Neuronal stem cell (in vitro differentiated cells): Measurements from ENCODE around the gene HOXA7.

Experiments
- DNase-seq: peaks from one replicate; pipeline ENCODE4 v3.0.0-alpha.2; 2013; ENCODE audit warnings: low spot score
- H2AFZ ChIP-seq: one replicate; pipeline ENCODE4 v1.6.1; 2013; ENCODE audit warnings: mild to moderate bottlenecking, low read length, inconsistent platforms
- H2AK5ac ChIP-seq: 2 replicates; pipeline ENCODE4 v1.6.1; 2013; ENCODE audit warnings: low read depth, mild to moderate bottlenecking, inconsistent platforms, low read length, moderate library complexity, mixed read lengths
- H2BK120ac ChIP-seq: 2 replicates; pipeline ENCODE4 v1.6.1; 2013; ENCODE audit warnings: low read depth, mild to moderate bottlenecking, inconsistent platforms, low read length, moderate library complexity, mixed read lengths
- H2BK12ac ChIP-seq: one replicate; pipeline ENCODE4 v1.6.1; 2013; ENCODE audit warnings: low read length, inconsistent platforms
- H2BK15ac ChIP-seq: 2 replicates; pipeline ENCODE4 v1.6.1; 2013; ENCODE audit warnings: mild to moderate bottlenecking, low read length, inconsistent platforms, mixed read lengths
- H2BK5ac ChIP-seq: one replicate; pipeline ENCODE4 v1.6.1; 2013; ENCODE audit warnings: inconsistent platforms, mild to moderate bottlenecking, low read length, moderate library complexity
- H3K14ac ChIP-seq: one replicate; pipeline ENCODE4 v1.6.1; 2013; ENCODE audit warnings: low read length, inconsistent platforms
- H3K18ac ChIP-seq: 2 replicates; pipeline ENCODE4 v1.6.1; 2013; ENCODE audit warnings: low read length, inconsistent platforms
- H3K23ac ChIP-seq: 2 replicates; pipeline ENCODE4 v1.6.1; 2013; ENCODE audit warnings: low read depth, mild to moderate bottlenecking, mixed read lengths, low read length, inconsistent platforms; ENCODE audit not compliant: poor library complexity
- H3K27ac ChIP-seq: replicated peaks from 3 replicates; pipeline ENCODE4 v1.5.1; 2013; ENCODE audit warnings: low read length, inconsistent platforms
- H3K27me3 ChIP-seq, 3 experiments: 2 replicates each; pipeline ENCODE4 v1.6.1; 2013; ENCODE audit warnings: low read length in 3 of 3, mild to moderate bottlenecking in 2 of 3, inconsistent platforms in 1 of 3, low read depth in 1 of 3, mixed read lengths in 1 of 3, moderate library complexity in 1 of 3; ENCODE audit not compliant: control insufficient read depth in 3 of 3, insufficient read depth in 3 of 3
- H3K36me3 ChIP-seq, 2 donors: replicated peaks in 1 of 2; 2 replicates each; pipeline ENCODE4 v1.6.1; 2013; ENCODE audit warnings: low read length in 2 of 2; ENCODE audit not compliant: control insufficient read depth in 2 of 2, insufficient read depth in 2 of 2
- H3K4ac ChIP-seq: 2 replicates; pipeline ENCODE4 v1.6.1; 2013; ENCODE audit warnings: inconsistent platforms, mild to moderate bottlenecking, low read length, moderate library complexity
- H3K4me1 ChIP-seq, 2 donors: 1 replicate in 1 of 2; 2 replicates in 1 of 2; pipeline ENCODE4 v1.6.1; 2013; ENCODE audit warnings: low read length in 2 of 2, low read depth in 1 of 2; ENCODE audit not compliant: control insufficient read depth in 2 of 2, insufficient read depth in 1 of 2
- H3K4me2 ChIP-seq: one replicate; pipeline ENCODE4 v1.6.1; 2013; ENCODE audit warnings: mild to moderate bottlenecking, low read length, inconsistent platforms; ENCODE audit not compliant: insufficient read depth, poor library complexity, severe bottlenecking
- H3K4me3 ChIP-seq, 2 donors: 2 replicates each; pipeline ENCODE4 v1.5.1; 2013; ENCODE audit warnings: low read length in 2 of 2, mild to moderate bottlenecking in 2 of 2, inconsistent platforms in 1 of 2, moderate library complexity in 1 of 2
- H3K79me1 ChIP-seq: one replicate; pipeline ENCODE4 v1.6.1; 2013; ENCODE audit warnings: low read depth, mild to moderate bottlenecking, inconsistent platforms, low read length, moderate library complexity
- H3K9ac ChIP-seq: one replicate; pipeline ENCODE4 v1.6.1; 2013; ENCODE audit warnings: mild to moderate bottlenecking, low read depth, low read length, inconsistent platforms; ENCODE audit not compliant: poor library complexity
- H3K9me3 ChIP-seq, 2 donors: replicated peaks in 1 of 2; 2 replicates each; pipeline versions ENCODE3 to v1.6.1; 2013; ENCODE audit warnings: low read length in 2 of 2, mild to moderate bottlenecking in 2 of 2, inconsistent platforms in 1 of 2, low read depth in 1 of 2, mixed read lengths in 1 of 2, moderate library complexity in 1 of 2; ENCODE audit not compliant: control insufficient read depth in 2 of 2, insufficient read depth in 1 of 2
- H4K8ac ChIP-seq: one replicate; pipeline ENCODE4 v1.6.1; 2013; ENCODE audit warnings: low read depth, mild to moderate bottlenecking, inconsistent platforms, low read length, moderate library complexity
- H4K91ac ChIP-seq: one replicate; pipeline ENCODE4 v1.6.1; 2013; ENCODE audit warnings: low read length, low read depth, mild to moderate bottlenecking, inconsistent platforms; ENCODE audit not compliant: poor library complexity
- WGBS, 2 donors: extraction: QIAGEN DNeasy Blood & Tissue Kit; methylation state at CpG; one replicate each; pipeline ENCODE4 v1.1.7; 2013; ENCODE audit warnings: missing lambda C conversion rate in 2 of 2, mixed read lengths in 1 of 2; ENCODE audit not compliant: insufficient read length in 2 of 2, insufficient replicate concordance in 1 of 2; ENCODE audit errors: extremely low coverage in 2 of 2; 5-methylcytosine and 5-hydroxymethylcytosine counted together

HOXA7 gene

GRCh38 chr7:27108390-27109127, 47.9 kb downstream of the HOXA7 start:
- no peak overlapping the region for H3K18ac ChIP-seq
- peaks cover 65 to 99% (median 92%) of the 10 kb centered on the region in 3 experiments for H3K27me3 ChIP-seq
- H2BK15ac ChIP-seq = no peak overlapping the region
- H2BK5ac ChIP-seq = no peak overlapping the region
- no peak overlapping the region for H3K14ac ChIP-seq
- no peak overlapping the region for H3K4me3 ChIP-seq
- H3K27ac ChIP-seq = no peak overlapping the region
- H3K9ac ChIP-seq = peak overlapping the region; percentile 34
- peaks cover 2 to 3% of the 10 kb centered on the region in 2 donors for H3K9me3 ChIP-seq
- H4K8ac ChIP-seq = no peak overlapping the region
- no peak overlapping the region for H3K4ac ChIP-seq
- H2BK120ac ChIP-seq = no peak overlapping the region
- no peak for DNase-seq
- no peak overlapping the region for H3K23ac ChIP-seq
- H2AFZ ChIP-seq = no peak overlapping the region
- WGBS, 2 donors = no CpG with 5 or more reads among the region's 41 CpGs
- H3K36me3 ChIP-seq = no peaks in the 10 kb centered on the region
- no peak overlapping the region for H2BK12ac ChIP-seq
- no peaks in the 10 kb centered on the region for H3K79me1 ChIP-seq
- no peak overlapping the region for H4K91ac ChIP-seq
- H2AK5ac ChIP-seq = no peak overlapping the region
- no peak overlapping the region for H3K4me2 ChIP-seq
- H3K4me1 ChIP-seq = no peaks in the 10 kb centered on the region

DNA sequence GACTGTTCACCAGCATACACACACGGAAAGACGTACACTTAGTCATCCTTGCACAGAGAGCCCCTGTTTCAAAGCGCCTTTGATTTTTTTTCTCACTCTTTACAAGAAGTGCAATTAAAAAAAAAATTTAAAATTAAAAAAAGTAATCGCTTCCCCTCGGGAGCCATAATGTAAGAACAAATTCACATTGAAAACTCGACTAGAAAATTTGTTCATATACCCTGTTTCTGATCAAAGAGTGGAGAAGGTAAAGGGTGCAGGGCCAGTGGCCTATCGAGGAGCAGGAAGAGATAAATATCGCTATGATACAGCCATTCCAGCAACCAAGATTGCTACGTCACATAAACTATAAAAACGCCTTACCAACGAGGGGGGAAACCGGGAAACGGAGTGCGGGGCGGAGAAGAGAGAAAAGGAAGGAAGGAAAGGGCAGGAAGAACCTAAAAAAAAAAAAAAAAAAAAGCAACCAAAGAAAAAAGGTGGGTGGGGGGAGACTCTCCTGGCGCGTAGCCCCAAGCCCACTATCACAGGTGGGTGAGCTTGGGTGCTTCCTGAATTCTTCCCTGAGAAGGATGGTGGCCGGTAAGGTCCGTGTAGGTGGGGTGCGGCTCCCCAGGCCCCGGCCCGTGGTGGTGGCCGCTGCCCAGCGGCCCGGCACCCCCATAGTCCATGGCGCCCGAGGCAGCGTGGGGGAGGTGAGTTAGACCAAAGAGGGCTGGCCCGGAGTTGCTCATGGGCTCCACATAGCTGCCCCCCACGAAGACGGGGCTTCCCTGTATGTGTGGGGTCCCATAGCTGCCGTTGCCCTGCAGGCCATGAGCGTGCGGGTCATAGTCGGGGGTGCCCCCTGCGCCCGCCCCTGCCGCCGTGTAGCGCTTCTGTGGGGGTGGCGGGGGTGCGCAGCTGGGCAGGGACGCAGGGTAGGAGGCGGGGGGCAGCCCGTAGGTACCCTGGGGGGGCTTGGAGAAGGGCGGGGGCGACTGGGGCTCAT, 48.8 kb downstream of the HOXA7 start:
- H3K23ac ChIP-seq = peak overlapping the region; percentile 74
- H4K91ac ChIP-seq = no peak overlapping the region
- no peak overlapping the region for H2AK5ac ChIP-seq
- no peaks in the 10 kb centered on the region for H3K36me3 ChIP-seq
- no peak overlapping the region for H3K4me2 ChIP-seq
- H3K18ac ChIP-seq = no peak overlapping the region
- no peaks in the 10 kb centered on the region for H3K79me1 ChIP-seq
- no peak overlapping the region for H3K27ac ChIP-seq
- H3K9ac ChIP-seq = peak overlapping the region; percentile 34
- H3K14ac ChIP-seq = no peak overlapping the region
- no peaks in the 10 kb centered on the region for H3K4me1 ChIP-seq
- no peak overlapping the region for H2BK15ac ChIP-seq
- no peak overlapping the region for H3K4ac ChIP-seq
- peaks cover 3 to 4% of the 10 kb centered on the region in 2 donors for H3K9me3 ChIP-seq
- no peak overlapping the region for H4K8ac ChIP-seq
- H2AFZ ChIP-seq = no peak overlapping the region
- H2BK12ac ChIP-seq = no peak overlapping the region
- no peak overlapping the region for H2BK5ac ChIP-seq
- no peak overlapping the region for H3K4me3 ChIP-seq
- peaks cover 65 to 99% (median 92%) of the 10 kb centered on the region in 3 experiments for H3K27me3 ChIP-seq
- DNase-seq = no peak
- no CpG with 5 or more reads among the region's 47 CpGs for WGBS, 2 donors
- H2BK120ac ChIP-seq = no peak overlapping the region

DNA sequence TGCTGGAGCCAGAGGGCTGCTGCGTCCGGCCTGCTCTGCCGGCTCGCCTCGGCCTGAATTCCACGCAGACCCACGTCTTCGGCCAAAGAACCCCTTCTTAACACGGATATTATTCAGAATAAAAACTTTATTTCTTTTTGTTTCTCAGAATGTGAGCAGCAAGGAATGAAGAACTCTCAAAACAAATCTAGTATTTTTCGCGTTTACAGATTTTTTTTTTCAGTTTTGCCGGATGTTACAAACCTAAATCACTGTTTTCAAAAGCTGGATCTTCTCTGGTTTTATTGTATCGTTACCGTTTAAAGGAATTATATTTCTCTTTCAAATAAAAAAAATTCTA, 49.6 kb downstream of the HOXA7 start:
- no peak overlapping the region for H4K91ac ChIP-seq
- no peaks in the 10 kb centered on the region for H3K4me1 ChIP-seq
- H2AK5ac ChIP-seq = no peak overlapping the region
- no peak overlapping the region for H4K8ac ChIP-seq
- no CpG with 5 or more reads among the region's 14 CpGs for WGBS, 2 donors
- H3K27ac ChIP-seq = no peak overlapping the region
- H3K4me2 ChIP-seq = no peak overlapping the region
- no peak overlapping the region for H3K14ac ChIP-seq
- H2BK15ac ChIP-seq = no peak overlapping the region
- no peaks in the 10 kb centered on the region for H3K36me3 ChIP-seq
- H2BK120ac ChIP-seq = no peak overlapping the region
- H3K27me3 ChIP-seq = peaks cover 72 to 99% (median 97%) of the 10 kb centered on the region in 3 experiments
- H3K9ac ChIP-seq = no peak overlapping the region
- peak overlapping the region; percentile 32 for H3K18ac ChIP-seq
- no peak overlapping the region for H2BK5ac ChIP-seq
- no peak overlapping the region for H3K23ac ChIP-seq
- H3K79me1 ChIP-seq = no peaks in the 10 kb centered on the region
- no peak for DNase-seq
- peaks cover 3 to 4% of the 10 kb centered on the region in 2 donors for H3K9me3 ChIP-seq
- H2BK12ac ChIP-seq = no peak overlapping the region
- H2AFZ ChIP-seq = peak overlapping the region; percentile 75
- no peak overlapping the region for H3K4ac ChIP-seq
- no peak overlapping the region for H3K4me3 ChIP-seq
